AG04449 (cell line): ENCODE data around the gene MSH2.

ENCODE experiments used
- CTCF ChIA-PET: fragments of 350-600 bp; formaldehyde crosslinking; extraction: SDS; loops from one replicate; lab custom pipeline; 2021; ENCODE audit warnings: antibody characterized with exemption; lab: Yijun Ruan, JAX
- POLR2A ChIA-PET: fragments of 400-600, 350-600 bp; formaldehyde crosslinking; extraction: SDS; loops from one replicate; lab custom pipeline; 2020; ENCODE audit warnings: antibody characterized with exemption, inconsistent platforms; lab: Yijun Ruan, JAX
- DNase-seq: peaks from one replicate; pipeline ENCODE4 v3.0.0-alpha.2; 2010; ENCODE audit warnings: low read depth, low spot score
- H3K4me3 ChIP-seq: 2 replicates; pipeline ENCODE4 v1.5.1; 2011; ENCODE audit warnings: low read depth, mild to moderate bottlenecking, control low read depth, low read length
- TF ChIP-seq, protein P1 (sequence below): IDR thresholded peaks from one replicate; pipeline ENCODE4 v1.5.1; 2011; ENCODE audit warnings: mild to moderate bottlenecking, moderate library complexity, low read length, control low read depth, inconsistent platforms; ENCODE audit not compliant: insufficient read depth; ENCODE audit errors: missing control alignments

Gene MSH2

DNA sequence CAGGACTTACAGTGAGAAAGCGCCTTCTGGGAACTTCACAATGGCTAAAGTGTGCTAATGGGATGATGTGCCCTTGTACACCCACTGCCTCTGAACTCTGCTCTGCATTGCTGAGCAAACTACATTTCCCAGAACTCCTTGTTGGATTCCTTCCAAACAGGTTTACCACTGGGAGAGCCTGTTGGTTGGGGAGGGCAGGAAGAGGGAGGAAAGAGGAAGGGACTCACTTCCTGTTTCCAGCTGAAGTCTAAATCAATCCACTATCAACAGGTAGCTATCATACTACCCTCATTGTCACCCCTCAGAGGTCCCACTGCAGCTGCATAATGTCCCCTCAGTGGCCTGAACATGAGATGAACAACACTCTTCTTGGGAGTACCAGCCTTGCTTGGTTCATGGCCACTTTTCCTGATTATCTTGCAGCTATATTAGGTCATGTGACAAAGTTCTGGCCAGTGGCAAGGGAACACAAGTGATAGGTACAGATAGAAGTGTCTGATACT, 109.7 kb downstream of the MSH2 start:
- CTCF ChIA-PET, result interaction anchor here (1.3 kb wide), 1 partner anchor 11 kb away, joined by 3 read pairs; no protein-coding TSS in a partner anchor
- no peak for DNase-seq
- POLR2A ChIA-PET, result no interaction called here

DNA sequence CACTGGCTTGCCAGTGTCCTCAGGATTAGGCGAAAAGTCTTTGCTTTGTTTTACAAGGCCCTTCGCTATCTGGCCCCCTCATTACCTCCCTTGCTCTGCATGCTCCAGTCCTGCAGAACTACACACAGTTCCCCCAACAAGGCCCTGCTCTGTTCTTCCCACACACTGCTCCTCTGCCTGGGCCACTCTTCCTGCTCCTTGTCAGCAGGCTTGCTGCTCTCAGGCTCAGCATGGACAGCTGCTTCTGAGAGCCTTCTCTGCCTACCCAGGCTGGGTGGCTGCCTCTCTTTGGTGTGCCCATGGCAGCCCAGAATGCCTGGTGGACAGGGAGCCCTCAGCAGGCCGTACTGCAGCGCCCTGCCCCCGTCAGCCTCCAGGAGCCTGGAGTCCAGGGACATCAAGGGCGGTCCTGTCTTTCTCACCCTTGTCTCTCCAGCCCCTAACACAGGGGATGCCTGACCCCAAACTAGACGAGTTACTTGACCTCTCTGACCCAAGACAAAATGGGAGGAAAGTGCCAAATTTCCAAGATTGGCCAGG, 111.1 kb downstream of the MSH2 start:
- DNase-seq, result no peak
- TF ChIP-seq, protein P1, sequence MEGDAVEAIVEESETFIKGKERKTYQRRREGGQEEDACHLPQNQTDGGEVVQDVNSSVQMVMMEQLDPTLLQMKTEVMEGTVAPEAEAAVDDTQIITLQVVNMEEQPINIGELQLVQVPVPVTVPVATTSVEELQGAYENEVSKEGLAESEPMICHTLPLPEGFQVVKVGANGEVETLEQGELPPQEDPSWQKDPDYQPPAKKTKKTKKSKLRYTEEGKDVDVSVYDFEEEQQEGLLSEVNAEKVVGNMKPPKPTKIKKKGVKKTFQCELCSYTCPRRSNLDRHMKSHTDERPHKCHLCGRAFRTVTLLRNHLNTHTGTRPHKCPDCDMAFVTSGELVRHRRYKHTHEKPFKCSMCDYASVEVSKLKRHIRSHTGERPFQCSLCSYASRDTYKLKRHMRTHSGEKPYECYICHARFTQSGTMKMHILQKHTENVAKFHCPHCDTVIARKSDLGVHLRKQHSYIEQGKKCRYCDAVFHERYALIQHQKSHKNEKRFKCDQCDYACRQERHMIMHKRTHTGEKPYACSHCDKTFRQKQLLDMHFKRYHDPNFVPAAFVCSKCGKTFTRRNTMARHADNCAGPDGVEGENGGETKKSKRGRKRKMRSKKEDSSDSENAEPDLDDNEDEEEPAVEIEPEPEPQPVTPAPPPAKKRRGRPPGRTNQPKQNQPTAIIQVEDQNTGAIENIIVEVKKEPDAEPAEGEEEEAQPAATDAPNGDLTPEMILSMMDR, result no peak
- ChIA-PET CTCF (no interaction called here), POLR2A (no interaction called here)
- H3K4me3 ChIP-seq, result no peak overlapping the region

More for the DNA sequence above, 109.7 kb downstream of the MSH2 start:
- TF ChIP-seq, protein P1, result no peak
- no peak overlapping the region for H3K4me3 ChIP-seq

DNA sequence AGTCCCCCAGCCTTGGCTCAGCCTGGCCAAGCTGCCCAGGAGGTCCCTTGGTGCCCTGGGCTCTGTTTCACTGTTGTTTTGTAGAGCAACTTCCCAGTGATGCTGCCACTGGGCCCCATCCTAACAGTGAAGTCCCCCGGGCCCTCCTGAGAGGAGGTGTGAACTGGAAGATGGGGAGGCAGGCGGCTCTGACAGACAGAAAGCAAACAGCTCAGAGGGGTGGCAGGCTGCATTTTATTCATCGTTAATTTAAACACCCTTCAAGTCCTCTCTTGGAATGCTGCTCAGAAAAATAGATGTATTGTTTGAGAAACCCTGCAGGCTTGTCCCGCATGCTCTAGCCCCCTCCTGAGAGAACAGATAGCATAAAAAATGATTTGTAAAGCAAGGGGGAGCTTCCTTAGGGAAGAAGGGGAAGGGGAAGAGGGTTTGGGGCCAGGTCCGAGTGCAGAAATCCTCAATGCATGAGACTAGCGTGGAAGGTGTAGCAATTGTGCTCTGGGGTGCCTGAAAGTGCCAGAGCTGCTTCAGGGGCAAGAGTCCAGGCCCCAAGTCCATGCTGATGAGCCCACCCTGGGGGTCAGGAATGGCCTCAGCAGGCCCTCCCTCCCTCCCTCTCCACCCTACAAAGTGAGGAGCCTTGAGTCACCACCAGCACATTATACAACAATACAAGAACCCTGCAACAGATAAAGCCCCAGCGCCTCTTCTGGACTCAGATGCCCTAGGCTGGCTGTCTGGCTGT, 113.6 kb downstream of the MSH2 start:
- TF ChIP-seq, protein P1, result no peak
- H3K4me3 ChIP-seq, result no peak overlapping the region
- ChIA-PET POLR2A (no interaction called here), CTCF (interaction anchor here (1.0 to 1.2 kb wide), 2 partner anchors 79 to 251 kb away, joined by 3 to 4 read pairs; no protein-coding TSS in a partner anchor)
- no peak for DNase-seq

DNA sequence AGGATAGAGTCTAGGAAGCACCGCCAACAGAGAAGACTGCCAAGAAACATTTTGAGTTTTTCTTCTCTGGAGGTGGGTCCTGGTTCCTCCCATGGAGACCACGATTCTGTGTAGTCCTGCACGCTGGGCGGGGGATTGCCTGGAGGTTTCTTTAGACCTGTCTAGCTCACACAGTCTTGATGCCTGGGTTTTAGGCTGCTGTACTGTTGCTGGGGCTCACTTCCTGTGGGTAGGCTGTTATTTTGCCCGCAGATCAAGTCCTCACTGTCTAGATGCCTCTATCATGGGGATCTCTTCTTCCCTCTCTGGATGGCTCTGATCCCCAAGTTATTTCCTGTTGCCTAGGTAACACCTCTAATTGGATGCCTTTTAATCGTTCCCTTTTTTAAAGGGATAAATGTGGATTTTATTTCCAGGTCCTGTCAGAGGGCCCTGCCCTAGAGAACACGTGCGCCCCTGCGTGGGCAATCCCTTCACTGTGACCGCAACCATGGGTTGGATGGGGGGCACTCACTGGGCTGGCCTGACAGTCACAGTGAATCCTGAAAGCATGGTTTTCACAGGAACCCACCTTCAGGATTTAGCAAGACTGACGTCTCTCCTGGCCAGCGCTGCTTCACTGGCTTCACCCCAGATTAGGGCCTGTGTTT, 115.7 kb downstream of the MSH2 start:
- ChIA-PET POLR2A (no interaction called here), CTCF (no interaction called here)
- no peak overlapping the region for H3K4me3 ChIP-seq
- DNase-seq, result no peak
- TF ChIP-seq, protein P1, result no peak

DNA sequence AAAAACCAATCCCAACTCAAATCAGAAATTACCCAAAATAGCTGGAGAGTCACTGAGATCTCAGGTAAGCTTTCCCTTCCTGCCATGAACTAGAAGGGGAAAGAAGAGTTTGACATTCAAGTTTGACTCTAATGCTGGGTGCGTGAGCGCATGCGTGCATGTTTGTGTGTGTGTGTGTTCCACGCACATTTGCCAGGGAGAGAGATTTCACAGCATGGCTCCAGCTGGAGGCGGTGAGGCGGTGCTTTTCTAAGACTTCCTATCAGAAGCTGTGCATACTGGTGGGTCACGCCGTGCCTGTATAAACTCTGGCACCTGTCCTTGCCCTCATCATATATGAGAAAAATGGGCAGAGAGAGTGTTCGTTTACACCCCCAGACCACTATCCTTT, 116.2 kb downstream of the MSH2 start:
- TF ChIP-seq, protein P1, result no peak
- no peak overlapping the region for H3K4me3 ChIP-seq
- ChIA-PET POLR2A (no interaction called here), CTCF (interaction anchor here (1.6 kb wide), 1 partner anchor 248 kb away, joined by 5 read pairs; no protein-coding TSS in a partner anchor)
- no peak for DNase-seq
